GM23338 (cell line): ENCODE measurements around the gene C11orf16. TPM values are rescaled to one million over a fixed set of nuclear protein-coding genes. Genes with fewer than 3 reads are reported as not detected.
"Not testable (repeated sequence)": the region's sequence is repeated elsewhere in the genome, so short reads cannot be mapped to it uniquely, and the experiment has no call there.

ENCODE experiments used
- ATAC-seq: fragments of 200-7000 bp; cut with Tn5 transposase; 3 replicates; pipeline ENCODE4 v1.9.1; 2020
- DNase-seq: peaks from one replicate; pipeline ENCODE4 v3.0.0-alpha.2; 2015; ENCODE audit warnings: low spot score
- H2AFZ ChIP-seq: fragments of 200-600 bp; sonication (generic); 2 replicates; pipeline ENCODE4 v1.8.0; 2016; ENCODE audit warnings: antibody characterized with exemption, mild to moderate bottlenecking, moderate library complexity
- H3F3A ChIP-seq: fragments of 200-600 bp; sonication (generic); replicated peaks from 2 replicates; pipeline ENCODE4 v1.8.0; 2017; ENCODE audit warnings: antibody characterized with exemption, mixed run types, low read depth
- H3K27ac ChIP-seq: fragments of 200-600 bp; sonication (generic); 2 replicates; pipeline ENCODE4 v1.6.1; 2016; ENCODE audit warnings: low read depth
- H3K27me3 ChIP-seq: fragments of 200-600 bp; sonication (generic); 2 replicates; pipeline ENCODE4 v1.8.0; 2016; ENCODE audit warnings: mild to moderate bottlenecking, mixed run types, moderate library complexity; ENCODE audit not compliant: insufficient read depth
- H3K36me3 ChIP-seq: fragments of 200-600 bp; sonication (generic); 2 replicates; pipeline ENCODE4 v1.8.0; 2016; ENCODE audit warnings: mild to moderate bottlenecking; ENCODE audit not compliant: insufficient read depth
- H3K4me1 ChIP-seq: fragments of 200-600 bp; sonication (generic); 2 replicates; pipeline ENCODE4 v1.8.0; 2016; ENCODE audit warnings: mild to moderate bottlenecking, moderate library complexity; ENCODE audit not compliant: insufficient read depth
- H3K4me2 ChIP-seq: fragments of 200-600 bp; sonication (generic); 2 replicates; pipeline ENCODE4 v1.7.1; 2017; ENCODE audit warnings: mixed run types
- H3K4me3 ChIP-seq: fragments of 200-600 bp; sonication (generic); 2 replicates; pipeline ENCODE4 v1.6.1; 2016; ENCODE audit warnings: mixed run types
- H3K79me2 ChIP-seq: fragments of 200-600 bp; sonication (generic); replicated peaks from 2 replicates; pipeline ENCODE4 v1.8.0; 2017; ENCODE audit warnings: mild to moderate bottlenecking; ENCODE audit not compliant: insufficient read depth
- H3K9me2 ChIP-seq: fragments of 200-600 bp; sonication (generic); 2 replicates; pipeline ENCODE4 v1.8.0; 2017; ENCODE audit not compliant: insufficient read depth
- H4K20me1 ChIP-seq: fragments of 200-600 bp; sonication (generic); replicated peaks from 2 replicates; pipeline ENCODE4 v1.8.0; 2017; ENCODE audit warnings: mild to moderate bottlenecking; ENCODE audit not compliant: insufficient read depth
- H3K27ac Mint-ChIP-seq: 2 replicates; pipeline ENCODE4 v1.8.0; 2020; ENCODE audit warnings: inconsistent platforms, mild to moderate bottlenecking, moderate library complexity, mixed read lengths
- H3K27me3 Mint-ChIP-seq: 3 replicates; pipeline ENCODE4 v1.8.0; 2022; ENCODE audit warnings: low read depth, mild to moderate bottlenecking, moderate library complexity, mixed read lengths, inconsistent platforms; ENCODE audit not compliant: insufficient read depth, poor library complexity
- H3K36me3 Mint-ChIP-seq: 3 replicates; pipeline ENCODE4 v1.8.0; 2021; ENCODE audit warnings: low read depth, mild to moderate bottlenecking, inconsistent platforms, moderate library complexity, mixed read lengths
- H3K4me1 Mint-ChIP-seq: 3 replicates; pipeline ENCODE4 v1.8.0; 2020; ENCODE audit warnings: mild to moderate bottlenecking, inconsistent platforms, mixed read lengths
- H3K4me3 Mint-ChIP-seq: 3 replicates; pipeline ENCODE4 v1.8.0; 2021; ENCODE audit warnings: moderate library complexity, mild to moderate bottlenecking, inconsistent platforms, mixed read lengths
- H3K9me3 Mint-ChIP-seq: 3 replicates; pipeline ENCODE4 v1.8.0; 2020; ENCODE audit warnings: moderate library complexity, mild to moderate bottlenecking, inconsistent platforms, mixed read lengths
- CREB1 ChIP-seq: fragments of 250-450 bp; sonication (Bioruptor Pico); IDR thresholded peaks from 2 replicates; pipeline ENCODE4 v1.5.0; 2020; ENCODE audit warnings: low read depth, mild to moderate bottlenecking, moderate library complexity
- EZH2 ChIP-seq: fragments of 200-600 bp; sonication (generic); IDR thresholded peaks from one replicate; pipeline ENCODE4 v1.8.0; 2017; ENCODE audit warnings: antibody characterized with exemption, mild to moderate bottlenecking, low read depth; ENCODE audit not compliant: unreplicated experiment
- POLR2AphosphoS5 ChIP-seq: IDR thresholded peaks from 2 replicates; pipeline ENCODE4 v1.6.1; 2016; ENCODE audit warnings: antibody characterized with exemption, low read depth
- ZNF114 ChIP-seq: fragments of 250-450 bp; sonication (Bioruptor Pico); IDR thresholded peaks from 2 replicates; pipeline ENCODE4 v1.5.0; 2020; ENCODE audit warnings: mild to moderate bottlenecking, moderate library complexity
- ZNF331 ChIP-seq: fragments of 250-450 bp; sonication (Bioruptor Pico); IDR thresholded peaks from 2 replicates; pipeline ENCODE4 v1.5.0; 2020; ENCODE audit warnings: low read depth, mild to moderate bottlenecking, moderate library complexity
- polyA plus RNA-seq: library from polyadenylated mRNA; unstranded; fragments of >200 nt; fragmentation: Nextera tagmentation; extraction: Ambion mirVana; gene quantifications from 2 replicates; pipeline ENCODE4 v1.2.1, GENCODE V29; 2016
- total RNA-seq: library from RNA; depleted of rRNA; stranded (reverse); fragments of >200 nt; shearing (Covaris generic); gene quantifications from 2 replicates; pipeline ENCODE4 v1.2.3, GENCODE V29; 2014
- TF ChIP-seq, protein P1 (sequence below): IDR thresholded peaks from one replicate; pipeline ENCODE4 v1.6.1; 2018; ENCODE audit warnings: antibody characterized with exemption; ENCODE audit not compliant: unreplicated experiment
- TF ChIP-seq, protein P2 (sequence below): IDR thresholded peaks from 2 replicates; pipeline ENCODE4 v1.6.1; 2016; ENCODE audit warnings: antibody characterized with exemption
- TF ChIP-seq, protein P3 (sequence below): fragments of 250-450 bp; sonication (Bioruptor Pico); IDR thresholded peaks from 2 replicates; pipeline ENCODE4 v1.5.0; 2020; ENCODE audit warnings: mild to moderate bottlenecking, moderate library complexity

Gene C11orf16
- total and polyA plus RNA-seq, 2 experiments from 2014 or later, result not detected

DNA sequence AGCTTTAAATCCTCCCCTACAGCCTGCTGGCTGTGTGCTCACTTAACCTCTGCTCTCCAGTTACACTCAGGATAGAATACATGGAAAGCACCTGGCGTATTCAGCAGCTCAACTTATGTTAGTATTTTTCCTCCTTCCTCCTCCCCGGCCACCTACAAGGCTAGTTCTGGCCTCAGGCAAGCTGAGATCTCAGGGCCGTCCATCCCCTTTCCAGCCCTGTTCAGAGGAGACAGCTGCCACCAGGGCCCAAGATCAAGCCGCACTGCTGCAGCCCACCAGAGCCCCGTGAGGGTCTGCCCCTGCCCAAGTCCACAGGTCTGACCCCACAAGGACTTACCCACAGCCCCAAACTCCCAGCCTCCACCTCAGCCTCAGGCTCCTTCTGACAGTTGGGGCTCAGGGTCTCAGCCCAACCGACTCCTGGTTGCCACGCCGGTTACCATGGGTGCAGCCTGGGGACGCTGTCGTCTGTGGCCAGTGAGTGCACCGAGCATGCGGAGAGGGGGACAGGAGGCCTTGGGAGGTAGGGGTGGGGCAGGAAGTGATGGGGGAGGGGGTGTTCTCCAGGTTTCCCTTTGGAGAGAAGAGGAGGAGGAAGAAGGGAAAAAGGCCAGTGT is at the start of gene C11orf16 (continued):
- TF ChIP-seq CREB1 (CRISPR knock-in tag), result no peak

DNA sequence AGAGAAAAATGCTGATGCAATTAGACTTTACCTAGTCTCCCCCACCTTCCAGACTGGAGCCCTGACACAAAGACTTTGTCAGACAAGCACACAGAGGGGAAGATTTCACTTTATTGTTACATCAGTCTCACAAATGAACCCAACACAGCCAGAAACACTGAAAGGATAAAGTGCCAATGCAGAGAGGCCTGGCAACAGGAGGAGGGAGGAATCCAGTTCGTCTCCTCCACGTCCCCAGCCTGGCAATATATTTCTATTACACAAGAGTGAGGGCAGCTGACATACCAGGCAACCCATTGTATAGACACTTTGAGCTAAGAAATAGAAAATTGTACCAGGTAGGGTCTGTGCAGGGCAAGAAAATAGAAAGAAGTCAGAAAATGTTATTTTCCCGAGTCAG is 47.7 kb upstream of the C11orf16 start:
- Histone ChIP-seq H3K27me3 (no peaks in the 10 kb centered on the region), H3K9me2 (no peaks in the 10 kb centered on the region), H3K27ac (no peak overlapping the region), H3K4me1 (no peaks in the 10 kb centered on the region), H4K20me1 (no peaks in the 10 kb centered on the region), H3K4me3 (no peak overlapping the region), H2AFZ (no peak overlapping the region), H3F3A (no peaks in the 10 kb centered on the region), H3K79me2 (no peaks in the 10 kb centered on the region), H3K4me2 (no peak overlapping the region), H3K36me3 (no peaks in the 10 kb centered on the region)
- TF ChIP-seq, protein P1, sequence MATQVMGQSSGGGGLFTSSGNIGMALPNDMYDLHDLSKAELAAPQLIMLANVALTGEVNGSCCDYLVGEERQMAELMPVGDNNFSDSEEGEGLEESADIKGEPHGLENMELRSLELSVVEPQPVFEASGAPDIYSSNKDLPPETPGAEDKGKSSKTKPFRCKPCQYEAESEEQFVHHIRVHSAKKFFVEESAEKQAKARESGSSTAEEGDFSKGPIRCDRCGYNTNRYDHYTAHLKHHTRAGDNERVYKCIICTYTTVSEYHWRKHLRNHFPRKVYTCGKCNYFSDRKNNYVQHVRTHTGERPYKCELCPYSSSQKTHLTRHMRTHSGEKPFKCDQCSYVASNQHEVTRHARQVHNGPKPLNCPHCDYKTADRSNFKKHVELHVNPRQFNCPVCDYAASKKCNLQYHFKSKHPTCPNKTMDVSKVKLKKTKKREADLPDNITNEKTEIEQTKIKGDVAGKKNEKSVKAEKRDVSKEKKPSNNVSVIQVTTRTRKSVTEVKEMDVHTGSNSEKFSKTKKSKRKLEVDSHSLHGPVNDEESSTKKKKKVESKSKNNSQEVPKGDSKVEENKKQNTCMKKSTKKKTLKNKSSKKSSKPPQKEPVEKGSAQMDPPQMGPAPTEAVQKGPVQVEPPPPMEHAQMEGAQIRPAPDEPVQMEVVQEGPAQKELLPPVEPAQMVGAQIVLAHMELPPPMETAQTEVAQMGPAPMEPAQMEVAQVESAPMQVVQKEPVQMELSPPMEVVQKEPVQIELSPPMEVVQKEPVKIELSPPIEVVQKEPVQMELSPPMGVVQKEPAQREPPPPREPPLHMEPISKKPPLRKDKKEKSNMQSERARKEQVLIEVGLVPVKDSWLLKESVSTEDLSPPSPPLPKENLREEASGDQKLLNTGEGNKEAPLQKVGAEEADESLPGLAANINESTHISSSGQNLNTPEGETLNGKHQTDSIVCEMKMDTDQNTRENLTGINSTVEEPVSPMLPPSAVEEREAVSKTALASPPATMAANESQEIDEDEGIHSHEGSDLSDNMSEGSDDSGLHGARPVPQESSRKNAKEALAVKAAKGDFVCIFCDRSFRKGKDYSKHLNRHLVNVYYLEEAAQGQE, result no peak
- TF ChIP-seq ZNF331 (CRISPR knock-in tag) (no peak), ZNF114 (CRISPR knock-in tag) (no peak), EZH2 (no peak), POLR2AphosphoS5 (no peak)
- TF ChIP-seq, protein P2, sequence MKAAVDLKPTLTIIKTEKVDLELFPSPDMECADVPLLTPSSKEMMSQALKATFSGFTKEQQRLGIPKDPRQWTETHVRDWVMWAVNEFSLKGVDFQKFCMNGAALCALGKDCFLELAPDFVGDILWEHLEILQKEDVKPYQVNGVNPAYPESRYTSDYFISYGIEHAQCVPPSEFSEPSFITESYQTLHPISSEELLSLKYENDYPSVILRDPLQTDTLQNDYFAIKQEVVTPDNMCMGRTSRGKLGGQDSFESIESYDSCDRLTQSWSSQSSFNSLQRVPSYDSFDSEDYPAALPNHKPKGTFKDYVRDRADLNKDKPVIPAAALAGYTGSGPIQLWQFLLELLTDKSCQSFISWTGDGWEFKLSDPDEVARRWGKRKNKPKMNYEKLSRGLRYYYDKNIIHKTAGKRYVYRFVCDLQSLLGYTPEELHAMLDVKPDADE, result no peak
- TF ChIP-seq, protein P3, sequence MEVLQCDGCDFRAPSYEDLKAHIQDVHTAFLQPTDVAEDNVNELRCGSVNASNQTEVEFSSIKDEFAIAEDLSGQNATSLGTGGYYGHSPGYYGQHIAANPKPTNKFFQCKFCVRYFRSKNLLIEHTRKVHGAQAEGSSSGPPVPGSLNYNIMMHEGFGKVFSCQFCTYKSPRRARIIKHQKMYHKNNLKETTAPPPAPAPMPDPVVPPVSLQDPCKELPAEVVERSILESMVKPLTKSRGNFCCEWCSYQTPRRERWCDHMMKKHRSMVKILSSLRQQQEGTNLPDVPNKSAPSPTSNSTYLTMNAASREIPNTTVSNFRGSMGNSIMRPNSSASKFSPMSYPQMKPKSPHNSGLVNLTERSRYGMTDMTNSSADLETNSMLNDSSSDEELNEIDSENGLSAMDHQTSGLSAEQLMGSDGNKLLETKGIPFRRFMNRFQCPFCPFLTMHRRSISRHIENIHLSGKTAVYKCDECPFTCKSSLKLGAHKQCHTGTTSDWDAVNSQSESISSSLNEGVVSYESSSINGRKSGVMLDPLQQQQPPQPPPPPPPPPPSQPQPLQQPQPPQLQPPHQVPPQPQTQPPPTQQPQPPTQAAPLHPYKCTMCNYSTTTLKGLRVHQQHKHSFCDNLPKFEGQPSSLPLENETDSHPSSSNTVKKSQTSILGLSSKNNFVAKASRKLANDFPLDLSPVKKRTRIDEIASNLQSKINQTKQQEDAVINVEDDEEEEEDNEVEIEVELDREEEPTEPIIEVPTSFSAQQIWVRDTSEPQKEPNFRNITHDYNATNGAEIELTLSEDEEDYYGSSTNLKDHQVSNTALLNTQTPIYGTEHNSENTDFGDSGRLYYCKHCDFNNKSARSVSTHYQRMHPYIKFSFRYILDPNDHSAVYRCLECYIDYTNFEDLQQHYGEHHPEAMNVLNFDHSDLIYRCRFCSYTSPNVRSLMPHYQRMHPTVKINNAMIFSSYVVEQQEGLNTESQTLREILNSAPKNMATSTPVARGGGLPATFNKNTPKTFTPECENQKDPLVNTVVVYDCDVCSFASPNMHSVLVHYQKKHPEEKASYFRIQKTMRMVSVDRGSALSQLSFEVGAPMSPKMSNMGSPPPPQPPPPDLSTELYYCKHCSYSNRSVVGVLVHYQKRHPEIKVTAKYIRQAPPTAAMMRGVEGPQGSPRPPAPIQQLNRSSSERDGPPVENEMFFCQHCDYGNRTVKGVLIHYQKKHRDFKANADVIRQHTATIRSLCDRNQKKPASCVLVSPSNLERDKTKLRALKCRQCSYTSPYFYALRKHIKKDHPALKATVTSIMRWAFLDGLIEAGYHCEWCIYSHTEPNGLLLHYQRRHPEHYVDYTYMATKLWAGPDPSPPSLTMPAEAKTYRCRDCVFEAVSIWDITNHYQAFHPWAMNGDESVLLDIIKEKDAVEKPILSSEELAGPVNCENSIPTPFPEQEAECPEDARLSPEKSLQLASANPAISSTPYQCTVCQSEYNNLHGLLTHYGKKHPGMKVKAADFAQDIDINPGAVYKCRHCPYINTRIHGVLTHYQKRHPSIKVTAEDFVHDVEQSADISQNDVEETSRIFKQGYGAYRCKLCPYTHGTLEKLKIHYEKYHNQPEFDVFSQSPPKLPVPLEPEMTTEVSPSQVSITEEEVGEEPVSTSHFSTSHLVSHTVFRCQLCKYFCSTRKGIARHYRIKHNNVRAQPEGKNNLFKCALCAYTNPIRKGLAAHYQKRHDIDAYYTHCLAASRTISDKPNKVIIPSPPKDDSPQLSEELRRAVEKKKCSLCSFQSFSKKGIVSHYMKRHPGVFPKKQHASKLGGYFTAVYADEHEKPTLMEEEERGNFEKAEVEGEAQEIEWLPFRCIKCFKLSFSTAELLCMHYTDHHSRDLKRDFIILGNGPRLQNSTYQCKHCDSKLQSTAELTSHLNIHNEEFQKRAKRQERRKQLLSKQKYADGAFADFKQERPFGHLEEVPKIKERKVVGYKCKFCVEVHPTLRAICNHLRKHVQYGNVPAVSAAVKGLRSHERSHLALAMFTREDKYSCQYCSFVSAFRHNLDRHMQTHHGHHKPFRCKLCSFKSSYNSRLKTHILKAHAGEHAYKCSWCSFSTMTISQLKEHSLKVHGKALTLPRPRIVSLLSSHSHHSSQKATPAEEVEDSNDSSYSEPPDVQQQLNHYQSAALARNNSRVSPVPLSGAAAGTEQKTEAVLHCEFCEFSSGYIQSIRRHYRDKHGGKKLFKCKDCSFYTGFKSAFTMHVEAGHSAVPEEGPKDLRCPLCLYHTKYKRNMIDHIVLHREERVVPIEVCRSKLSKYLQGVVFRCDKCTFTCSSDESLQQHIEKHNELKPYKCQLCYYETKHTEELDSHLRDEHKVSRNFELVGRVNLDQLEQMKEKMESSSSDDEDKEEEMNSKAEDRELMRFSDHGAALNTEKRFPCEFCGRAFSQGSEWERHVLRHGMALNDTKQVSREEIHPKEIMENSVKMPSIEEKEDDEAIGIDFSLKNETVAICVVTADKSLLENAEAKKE (CRISPR knock-in tag), result no peak
- H3K36me3 Mint-ChIP-seq, result peaks cover 9% of the 10 kb centered on the region; the same call in 2 of the 3 replicates
- no peak overlapping the region for H3K27ac Mint-ChIP-seq
- ATAC-seq, result no peak
- H3K9me3 Mint-ChIP-seq, result peaks cover 10% of the 10 kb centered on the region
- no peaks in the 10 kb centered on the region for H3K27me3 Mint-ChIP-seq
- no peaks in the 10 kb centered on the region for H3K4me1 Mint-ChIP-seq
- no peak overlapping the region for H3K4me3 Mint-ChIP-seq
- DNase-seq, result no peak

DNA sequence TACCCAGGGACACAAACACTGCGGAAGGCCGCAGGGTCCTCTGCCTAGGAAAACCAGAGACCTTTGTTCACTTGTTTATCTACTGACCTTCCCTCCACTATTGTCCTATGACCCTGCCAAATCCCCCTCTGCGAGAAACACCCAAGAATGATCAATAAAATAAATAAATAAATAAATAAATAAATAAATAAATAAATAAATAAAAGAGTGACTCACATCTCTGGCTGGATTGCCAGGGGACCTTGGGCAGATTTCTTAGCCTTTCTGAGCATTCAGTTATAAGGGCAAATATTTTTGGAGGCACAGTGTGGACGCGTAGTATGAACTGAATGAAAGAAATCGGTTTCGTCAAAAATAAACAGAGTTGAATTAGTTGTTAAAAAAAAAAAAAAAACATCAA is 46.6 kb upstream of the C11orf16 start:
- ATAC-seq, H3K79me2 ChIP-seq, H3K27me3 Mint-ChIP-seq, H3K9me3 Mint-ChIP-seq, H3K4me3 Mint-ChIP-seq, H3K4me2 ChIP-seq, H3K27me3 ChIP-seq, H3K27ac ChIP-seq, H3K36me3 Mint-ChIP-seq, DNase-seq, H3K36me3 ChIP-seq, H2AFZ ChIP-seq, H3K4me1 ChIP-seq, H4K20me1 ChIP-seq, H3K9me2 ChIP-seq, H3K27ac Mint-ChIP-seq, H3K4me3 ChIP-seq, H3F3A ChIP-seq, H3K4me1 Mint-ChIP-seq: not testable (repeated sequence)
